Measurements from ENCODE around the gene CCDC51.
"Not testable (repeated sequence)": the region's sequence is repeated elsewhere in the genome, so short reads cannot be mapped to it uniquely, and the experiment has no call there.

The CCDC51 gene

DNA sequence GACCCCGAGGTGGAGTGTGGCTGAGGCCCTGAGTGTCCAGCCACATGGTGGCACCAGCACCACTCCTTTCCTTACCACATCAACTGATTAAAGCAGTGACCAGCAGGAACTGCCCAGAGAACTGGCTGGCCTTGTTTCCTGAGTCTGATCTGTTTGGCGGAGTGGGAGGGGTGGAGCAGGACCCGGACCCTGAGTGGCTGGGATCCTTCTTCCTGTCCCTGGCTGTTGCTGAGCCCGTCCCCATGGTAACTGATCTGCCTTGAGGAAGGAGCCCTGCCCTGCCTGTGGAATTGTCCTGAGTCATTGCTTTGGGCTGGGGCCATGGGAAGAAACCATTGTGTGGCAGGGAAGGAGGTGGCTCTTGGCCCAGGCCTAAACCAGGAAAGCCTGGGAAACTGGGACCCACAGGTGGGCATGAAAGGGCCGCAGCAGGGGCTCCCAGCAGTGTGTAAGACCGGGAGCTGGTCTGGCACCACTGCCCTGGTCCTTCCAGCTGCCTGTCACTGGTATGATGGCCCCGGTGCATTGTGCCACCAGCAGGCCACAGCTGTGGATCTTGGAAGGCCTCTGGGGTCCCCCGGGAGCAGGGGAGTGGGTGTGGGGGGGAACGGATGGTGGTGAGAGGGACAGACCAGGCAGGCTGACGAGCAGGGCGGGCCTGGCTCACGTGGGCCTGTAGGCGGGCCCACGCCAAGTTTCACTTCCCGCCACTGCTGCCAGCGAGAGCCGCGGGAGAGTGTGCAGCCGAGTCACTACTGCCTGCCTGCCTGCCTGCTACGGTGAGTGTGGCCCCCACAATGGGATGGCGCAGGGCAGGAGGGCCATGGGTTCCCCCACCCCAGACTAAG lies 25.8 kb upstream of the CCDC51 start:
- DNase-seq, result peak; percentile 85

DNA sequence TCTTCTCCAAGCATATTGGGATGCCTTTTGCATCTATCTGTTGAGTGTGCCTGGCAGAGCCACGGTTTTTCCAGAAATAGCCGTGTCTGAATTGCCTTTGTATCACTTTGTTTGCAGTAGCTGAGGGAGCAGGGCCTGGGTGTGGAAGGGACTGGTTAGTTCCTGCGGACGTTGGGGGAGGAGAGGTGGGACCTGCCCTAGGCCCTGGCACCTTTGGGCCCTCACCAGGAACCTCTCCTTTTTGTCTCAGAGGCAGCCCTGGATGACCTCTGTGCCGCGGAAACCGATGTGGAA lies 25.3 kb upstream of the CCDC51 start:
- no peak for DNase-seq

DNA sequence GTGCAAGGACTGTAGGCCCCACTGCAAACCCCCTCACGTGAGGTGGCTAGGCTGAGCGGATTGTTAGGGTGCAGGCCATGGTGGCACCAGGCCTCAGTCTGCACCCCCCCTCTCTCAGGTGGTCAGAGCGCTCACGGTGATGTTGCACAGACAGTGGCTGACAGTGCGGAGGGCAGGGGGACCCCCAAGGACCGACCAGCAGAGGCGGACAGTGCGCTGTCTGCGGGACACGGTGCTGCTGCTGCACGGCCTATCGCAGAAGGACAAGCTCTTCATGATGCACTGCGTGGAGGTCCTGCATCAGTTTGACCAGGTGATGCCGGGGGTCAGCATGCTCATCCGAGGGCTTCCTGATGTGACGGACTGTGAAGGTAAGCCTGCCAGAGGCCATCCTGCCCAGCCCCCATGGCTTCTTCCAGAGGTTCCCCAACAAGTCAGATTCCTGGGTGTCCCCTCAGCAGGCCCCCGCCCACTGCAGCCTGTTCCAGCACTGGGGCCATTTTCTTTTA lies 24.8 kb upstream of the CCDC51 start:
- no peak for DNase-seq

GRCh38 chr3:48463703-48464102 lies 23.8 kb upstream of the CCDC51 start:
- no peak for DNase-seq

GRCh38 chr3:48461767-48462166 lies 21.8 kb upstream of the CCDC51 start:
- not testable (repeated sequence) for DNase-seq

DNA sequence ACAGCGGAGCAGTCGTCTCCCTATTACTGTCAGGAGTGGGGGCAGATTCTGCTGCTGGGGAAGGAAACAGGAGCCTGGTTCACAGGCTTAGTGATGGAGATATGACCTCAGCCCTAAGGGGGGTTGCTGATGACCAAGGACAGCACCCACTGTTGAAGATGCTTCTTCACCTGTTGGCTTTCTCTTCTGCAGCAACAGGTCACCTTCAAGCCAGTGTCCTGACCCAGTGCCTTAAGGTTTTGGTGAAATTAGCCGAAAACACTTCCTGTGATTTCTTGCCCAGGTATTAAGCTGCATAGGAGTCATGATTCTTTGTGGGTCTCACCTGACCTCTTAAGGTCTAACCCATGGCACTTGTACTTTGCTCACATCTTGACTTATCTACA lies 20.6 kb upstream of the CCDC51 start:
- no peak for DNase-seq

DNA sequence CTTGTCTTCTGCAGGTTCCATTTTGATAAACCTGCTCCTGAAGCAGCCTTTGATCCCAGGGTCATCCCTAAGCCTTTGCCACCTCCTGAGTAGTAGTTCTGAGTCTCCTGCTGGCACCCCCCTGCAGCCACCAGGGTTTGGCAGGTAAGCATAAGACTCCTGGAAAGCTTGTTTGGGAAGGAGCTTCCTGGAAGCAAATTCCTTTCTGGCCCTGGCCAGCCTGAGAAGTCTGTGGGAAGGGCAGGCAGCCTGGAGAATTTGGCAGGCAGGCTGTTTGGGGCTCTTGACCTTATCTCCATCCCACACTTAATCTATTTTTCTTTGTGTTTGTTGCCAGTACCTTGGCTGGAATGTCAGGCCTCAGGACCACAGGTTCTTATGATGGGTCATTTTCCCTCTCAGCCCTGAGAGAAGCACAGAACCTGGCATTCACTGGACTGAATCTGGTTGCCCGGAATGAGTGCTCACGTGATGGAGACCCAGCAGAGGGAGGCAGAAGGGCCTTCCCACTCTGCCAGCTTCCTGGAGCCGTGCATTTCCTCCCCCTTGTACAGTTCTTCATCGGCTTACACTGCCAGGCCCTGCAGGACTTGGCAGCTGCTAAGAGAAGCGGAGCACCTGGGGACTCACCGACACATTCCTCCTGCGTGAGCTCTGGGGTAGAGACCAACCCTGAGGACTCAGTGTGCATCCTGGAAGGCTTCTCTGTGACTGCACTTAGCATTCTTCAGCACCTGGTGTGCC lies 20.0 kb upstream of the CCDC51 start:
- DNase-seq, result no peak

DNA sequence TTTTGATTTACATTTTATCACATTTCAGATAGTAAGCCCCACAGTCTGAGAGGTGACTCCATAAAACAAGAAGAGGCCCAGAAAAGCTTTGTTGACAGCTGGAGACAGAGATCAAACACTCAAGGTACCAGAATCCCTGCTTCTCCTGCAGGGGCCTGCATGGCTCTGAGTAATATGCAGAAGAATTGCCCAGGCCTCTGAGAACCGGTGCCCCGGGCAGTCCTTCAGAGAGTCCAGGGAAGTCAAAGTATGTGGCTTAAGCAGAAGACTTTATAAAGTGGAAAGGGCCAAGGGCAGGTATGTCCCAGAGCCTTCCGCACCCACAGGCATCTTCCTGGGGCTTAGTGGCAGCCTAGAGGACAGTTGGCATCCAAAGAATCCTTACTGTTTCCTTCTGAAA lies 19.4 kb upstream of the CCDC51 start:
- no peak for DNase-seq

DNA sequence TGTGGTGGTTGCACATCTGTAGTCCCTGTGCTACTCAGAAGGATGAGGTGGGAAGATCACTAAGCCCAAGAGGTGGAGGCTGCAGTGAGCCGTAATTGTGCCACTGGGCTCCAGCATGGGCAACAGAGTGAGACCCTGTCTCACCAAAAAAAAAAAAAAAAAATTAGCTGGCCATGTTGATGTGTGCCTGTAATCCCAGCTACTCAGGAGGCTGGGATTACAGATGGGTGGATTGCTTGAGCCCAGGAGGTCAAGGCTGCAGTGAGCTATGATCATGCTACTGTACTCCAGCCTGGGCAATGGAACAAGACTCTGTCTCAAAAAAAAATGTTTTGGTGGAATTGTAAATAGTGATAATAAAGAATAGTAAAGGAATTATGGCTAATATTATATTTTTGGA lies 16.5 kb upstream of the CCDC51 start:
- no peak for DNase-seq

DNA sequence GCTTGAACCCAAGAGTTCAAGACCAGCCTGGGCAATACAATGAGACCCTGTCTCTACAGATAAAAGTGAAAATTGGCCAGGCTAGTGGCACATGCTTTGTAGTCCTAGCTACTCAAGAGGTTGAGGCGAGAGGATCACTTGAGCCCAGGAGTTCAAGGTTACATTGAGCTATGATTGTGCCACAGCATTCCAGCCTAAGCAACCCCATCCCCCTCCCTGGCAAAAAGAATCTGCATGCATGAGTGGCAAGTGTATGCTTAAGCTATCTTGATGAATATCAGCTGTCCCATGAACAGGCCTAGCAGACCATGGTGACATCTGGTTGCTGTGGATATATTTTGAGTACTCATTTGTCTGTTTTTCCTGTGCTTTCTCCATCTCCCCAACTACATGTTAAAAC lies 11.4 kb upstream of the CCDC51 start:
- DNase-seq, result no peak

DNA sequence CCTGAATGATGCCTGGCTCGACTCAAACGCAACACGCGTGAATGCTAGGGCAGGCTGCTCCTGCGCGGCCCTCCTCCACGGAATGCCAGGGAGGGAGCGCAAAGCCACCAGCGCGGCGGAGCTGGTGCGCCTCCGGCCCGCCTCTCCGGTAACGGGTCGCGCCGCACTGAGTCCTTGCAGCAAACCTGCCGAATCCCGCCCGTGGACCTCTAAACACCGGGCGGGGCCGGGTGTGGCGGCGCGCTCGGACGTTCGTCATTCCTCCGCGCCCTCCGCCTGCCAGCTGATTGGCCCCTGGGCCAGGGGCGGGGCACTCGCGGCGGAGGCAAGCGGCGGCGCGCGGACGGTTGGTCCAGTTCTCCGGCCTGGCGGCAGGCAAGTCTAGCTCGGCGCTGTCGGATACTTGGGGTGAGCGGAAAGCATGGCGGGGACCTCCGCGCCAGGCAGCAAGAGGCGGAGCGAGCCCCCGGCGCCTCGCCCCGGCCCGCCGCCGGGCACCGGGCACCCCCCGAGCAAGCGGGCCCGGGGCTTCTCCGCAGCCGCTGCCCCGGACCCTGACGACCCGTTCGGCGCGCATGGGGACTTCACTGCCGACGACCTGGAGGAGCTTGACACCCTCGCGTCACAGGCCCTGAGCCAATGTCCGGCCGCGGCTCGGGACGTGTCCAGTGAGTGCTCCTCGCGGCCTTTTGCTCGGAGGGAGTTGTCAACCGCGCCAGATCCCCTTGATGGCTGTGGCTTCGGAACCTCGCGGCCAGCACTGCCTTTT lies 6.7 kb upstream of the CCDC51 start, which contains the start of gene ATRIP:
Gene ATRIP (plus strand): TSS at position 313 of the 769 bp plus-strand sequence. CDS start 109 bp downstream, at position 422.
- DNase-seq, result peak; percentile 91

GRCh38 chr3:48446043-48446424 lies 6.1 kb upstream of the CCDC51 start:
- no peak for DNase-seq

- DNase-seq, result no peak
These were observed 5.5 kb upstream of the CCDC51 start for GRCh38 chr3:48445277-48445882.

DNA sequence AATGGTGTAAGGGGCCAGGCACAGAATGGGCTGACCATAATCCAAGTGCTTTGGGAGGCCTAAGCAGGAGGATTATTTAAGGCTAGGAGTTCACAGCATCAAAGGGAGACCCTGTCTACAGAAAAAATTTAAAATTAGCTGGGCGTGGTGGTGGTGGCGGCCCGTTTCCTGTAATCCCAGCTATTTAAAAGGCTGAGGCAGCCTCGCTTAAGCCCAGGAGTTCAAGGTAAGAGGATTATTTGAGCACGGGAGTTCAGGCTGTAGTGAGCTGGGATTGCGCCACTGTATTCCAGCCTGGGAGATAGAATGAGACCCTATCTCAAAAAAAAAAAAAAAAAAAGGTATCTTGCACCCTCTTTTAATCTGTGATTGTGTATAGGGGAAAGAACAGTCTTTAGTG lies 2.0 kb upstream of the CCDC51 start:
- no peak for DNase-seq

- DNase-seq, result no peak
These were observed 655 bp upstream of the CCDC51 start for GRCh38 chr3:48440590-48440958.

- DNase-seq, result no peak
These were observed 2.1 kb downstream of the CCDC51 start for GRCh38 chr3:48437812-48438211.

GRCh38 chr3:48436855-48437254 lies 3.1 kb downstream of the CCDC51 start:
- no peak for DNase-seq

- DNase-seq, result no peak
These were observed 3.5 kb downstream of the CCDC51 start for GRCh38 chr3:48436477-48436787.

- peak; percentile 89 for DNase-seq
These were observed 4.0 kb downstream of the CCDC51 start for GRCh38 chr3:48435774-48436476.

DNA sequence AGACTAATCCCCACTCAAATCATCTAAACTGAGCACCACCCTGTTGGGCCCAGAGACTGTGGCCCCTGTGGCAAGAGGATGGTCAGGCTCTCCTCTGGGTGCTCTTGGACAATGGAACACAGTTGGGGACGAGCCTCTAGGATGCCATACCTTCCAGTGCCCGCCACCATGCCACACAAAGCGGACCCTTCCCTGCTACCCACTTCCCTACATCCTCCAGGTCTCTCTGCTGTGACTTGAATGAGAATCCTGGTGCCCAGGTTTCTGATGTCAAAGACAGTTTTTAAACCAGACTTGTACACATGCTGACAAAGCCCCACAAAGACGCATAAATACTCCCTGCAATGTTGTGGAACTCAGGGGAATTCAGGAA lies 4.7 kb downstream of the CCDC51 start:
- no peak for DNase-seq

DNA sequence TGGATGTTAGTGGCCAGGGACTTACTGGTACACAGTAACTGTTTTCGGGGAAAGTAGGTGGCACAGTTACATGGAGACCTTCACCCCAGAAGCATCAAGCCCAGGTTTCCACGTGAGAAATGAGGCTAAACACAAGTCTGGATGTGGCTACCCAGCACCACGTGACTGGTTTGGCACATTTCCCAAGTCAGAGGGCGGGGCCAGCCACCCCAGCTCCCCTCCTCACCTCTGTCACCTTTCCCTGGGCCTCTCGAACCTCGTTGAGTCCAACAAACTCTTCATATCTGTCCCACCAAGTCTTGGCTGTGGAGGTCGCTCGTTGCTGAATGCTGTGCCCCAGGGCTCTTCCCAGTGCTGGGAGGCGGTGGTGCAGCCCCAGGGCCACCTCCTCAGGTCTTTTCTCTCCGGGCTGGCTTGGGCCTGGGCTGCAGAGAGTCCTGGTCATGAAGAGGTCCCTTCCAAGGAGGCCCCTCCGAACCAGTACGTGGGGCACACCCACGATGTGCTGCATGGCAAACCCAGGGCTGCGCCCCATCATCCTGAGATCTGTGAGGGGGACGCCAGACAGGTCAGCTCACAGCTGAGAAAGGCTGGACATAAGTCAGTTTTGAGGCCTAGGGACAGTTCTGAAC lies 5.2 kb downstream of the CCDC51 start:
- DNase-seq, result peak; percentile 25

GRCh38 chr3:48433472-48434118 lies 6.3 kb downstream of the CCDC51 start:
- DNase-seq, result no peak
